CD4-positive, CD25-positive, alpha-beta regulatory T cell (primary cell): ENCODE results near the gene TMEM107. TPM values are rescaled to one million over a fixed set of nuclear protein-coding genes. Genes with fewer than 3 reads are reported as not detected.
A peak's percentile ranks its signal among the peaks of the same experiment; 100 is the strongest.

Experiments
- ATAC-seq, 2 donors: fragments of 150-1000 bp; cut with Tn5 transposase; one replicate each; pipeline ENCODE4 v1.10.0; 2021; ENCODE audit warnings: low read depth in 2 of 2, moderate number of reproducible peaks in 2 of 2, moderate library complexity in 1 of 2
- DNase-seq, 3 donors: peaks; one replicate each; pipeline versions ENCODE4 v3.0.0 to v3.0.0-alpha.2; 2012 to 2022; ENCODE audit warnings: mixed read lengths in 1 of 3
- H3K27ac ChIP-seq: one replicate; pipeline ENCODE4 v1.7.0; 2013; ENCODE audit warnings: mild to moderate bottlenecking, low read length; ENCODE audit not compliant: insufficient read depth, poor library complexity, severe bottlenecking
- H3K27me3 ChIP-seq: one replicate; pipeline ENCODE4 v1.7.0; 2013; ENCODE audit warnings: low read length; ENCODE audit not compliant: control insufficient read depth, insufficient read depth
- H3K36me3 ChIP-seq: one replicate; pipeline ENCODE4 v1.7.0; 2013; ENCODE audit warnings: mild to moderate bottlenecking, low read length, moderate library complexity; ENCODE audit not compliant: control insufficient read depth, insufficient read depth
- H3K4me1 ChIP-seq: 2 replicates; pipeline ENCODE4 v1.7.0; 2013; ENCODE audit warnings: mild to moderate bottlenecking, low read length; ENCODE audit not compliant: insufficient read depth, control insufficient read depth, poor library complexity, severe bottlenecking
- H3K4me3 ChIP-seq: one replicate; pipeline ENCODE4 v1.7.0; 2013; ENCODE audit warnings: low read depth, mild to moderate bottlenecking, low read length, moderate library complexity
- H3K9me3 ChIP-seq, 2 experiments: 1 replicate in 1 of 2; 2 replicates in 1 of 2; pipeline ENCODE4 v1.7.0; 2013; ENCODE audit warnings: low read length in 2 of 2, mild to moderate bottlenecking in 1 of 2, moderate library complexity in 1 of 2; ENCODE audit not compliant: control insufficient read depth in 2 of 2
- H3K27ac Mint-ChIP-seq, 3 donors: one replicate each; pipeline ENCODE4 v1.8.0; 2020 to 2022; ENCODE audit warnings: mild to moderate bottlenecking in 3 of 3, mixed read lengths in 3 of 3, moderate library complexity in 2 of 3
- H3K27me3 Mint-ChIP-seq: one replicate; pipeline ENCODE4 v1.8.0; 2022; ENCODE audit warnings: mild to moderate bottlenecking, mixed read lengths
- H3K36me3 Mint-ChIP-seq: one replicate; pipeline ENCODE4 v1.8.0; 2020; ENCODE audit warnings: mixed read lengths
- H3K4me1 Mint-ChIP-seq, 4 donors: one replicate each; pipeline ENCODE4 v1.8.0; 2020 to 2022; ENCODE audit warnings: mixed read lengths in 4 of 4, mild to moderate bottlenecking in 1 of 4
- H3K4me3 Mint-ChIP-seq, 4 donors: one replicate each; pipeline ENCODE4 v1.8.0; 2020 to 2022; ENCODE audit warnings: mild to moderate bottlenecking in 4 of 4, mixed read lengths in 4 of 4, moderate library complexity in 3 of 4
- H3K9me3 Mint-ChIP-seq, 7 donors: one replicate each; pipeline ENCODE4 v1.8.0; 2020 to 2022; ENCODE audit warnings: mixed read lengths in 7 of 7, mild to moderate bottlenecking in 3 of 7, moderate library complexity in 2 of 7
- polyA plus RNA-seq, 4 donors: library from polyadenylated mRNA; unstranded; fragments of 300-500 nt; fragmentation: Illumina TruSeq; gene quantifications; one replicate each; pipeline ENCODE4 v1.2.3, GENCODE V29; 2021
- total RNA-seq: library from RNA; stranded (reverse); gene quantifications from one replicate; pipeline ENCODE4 v1.2.3, GENCODE V29; 2022

Gene TMEM107
- total and polyA plus RNA-seq, 5 donors from 2014 or later, result 20.6 to 38.9 (median 29.6) TPM

DNA sequence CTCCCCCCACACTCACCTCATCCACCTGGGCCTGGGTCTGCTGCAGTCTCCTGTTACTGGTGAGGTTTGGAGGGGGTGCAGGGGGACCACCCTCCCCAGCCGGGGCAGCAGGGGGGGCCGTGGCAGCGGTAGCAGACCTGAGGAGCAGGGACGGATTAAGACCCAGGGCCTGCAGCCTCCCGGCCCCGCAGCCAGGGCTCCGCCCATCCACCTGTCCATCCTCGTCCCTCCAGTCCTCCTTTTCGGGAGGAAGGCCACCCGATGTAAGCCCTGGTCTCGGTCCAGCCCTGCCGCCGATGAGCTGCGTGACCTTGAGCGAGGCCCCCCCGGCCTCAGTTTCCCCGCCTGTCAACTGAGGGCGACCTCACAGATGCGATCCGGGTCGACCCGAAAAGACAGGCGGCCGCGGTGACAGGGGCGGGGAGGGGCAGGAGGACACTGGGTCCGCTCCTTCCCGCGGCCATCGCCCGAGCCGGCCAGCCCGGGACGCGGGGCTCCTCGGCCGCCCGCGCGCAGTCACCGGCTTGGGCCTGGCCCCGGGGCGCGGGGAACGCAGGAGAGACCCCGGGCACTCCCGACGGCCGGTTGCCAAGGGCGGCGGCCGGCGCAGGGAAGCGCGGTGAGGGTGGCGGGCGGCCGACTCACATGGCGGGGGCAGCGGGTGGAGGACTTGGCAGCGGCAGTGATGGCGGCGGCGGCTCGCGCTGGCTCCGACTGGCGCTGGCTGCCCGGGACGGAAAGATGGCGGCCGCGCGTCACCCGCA lies 13.8 kb downstream of the TMEM107 start, which contains the start of gene VAMP2:
VAMP2 (minus strand) TSS at position 716 of the 764 bp plus-strand sequence; CDS start at position 647, 69 bp downstream.
- peak within 1 kb of the TSS; percentile 89 to 96 (median 94) for H3K4me3 Mint-ChIP-seq
- peak within 1 kb of the TSS; percentile 96 to 98 (median 97) for H3K27ac Mint-ChIP-seq
- Histone ChIP-seq H3K4me3 (peak within 1 kb of the TSS; percentile 82), H3K36me3 (peaks cover 22% of the 10 kb centered on the region), H3K4me1 (peaks cover 68% of the 10 kb centered on the region), H3K9me3 (no peaks in the 10 kb centered on the region), H3K27me3 (no peaks in the 10 kb centered on the region), H3K27ac (peak within 1 kb of the TSS; percentile 98)
- H3K36me3 Mint-ChIP-seq, result peaks cover 25% of the 10 kb centered on the region
- peaks cover 0 to 70% (median 32%) of the 10 kb centered on the region in 4 donors for H3K4me1 Mint-ChIP-seq
- peaks cover 0 to 1% (median 0%) of the 10 kb centered on the region in 7 donors for H3K9me3 Mint-ChIP-seq
- ATAC-seq (peak; percentile 68 to 72), DNase-seq (peak; percentile 80 to 89 (median 86))
- peaks cover 4% of the 10 kb centered on the region for H3K27me3 Mint-ChIP-seq

DNA sequence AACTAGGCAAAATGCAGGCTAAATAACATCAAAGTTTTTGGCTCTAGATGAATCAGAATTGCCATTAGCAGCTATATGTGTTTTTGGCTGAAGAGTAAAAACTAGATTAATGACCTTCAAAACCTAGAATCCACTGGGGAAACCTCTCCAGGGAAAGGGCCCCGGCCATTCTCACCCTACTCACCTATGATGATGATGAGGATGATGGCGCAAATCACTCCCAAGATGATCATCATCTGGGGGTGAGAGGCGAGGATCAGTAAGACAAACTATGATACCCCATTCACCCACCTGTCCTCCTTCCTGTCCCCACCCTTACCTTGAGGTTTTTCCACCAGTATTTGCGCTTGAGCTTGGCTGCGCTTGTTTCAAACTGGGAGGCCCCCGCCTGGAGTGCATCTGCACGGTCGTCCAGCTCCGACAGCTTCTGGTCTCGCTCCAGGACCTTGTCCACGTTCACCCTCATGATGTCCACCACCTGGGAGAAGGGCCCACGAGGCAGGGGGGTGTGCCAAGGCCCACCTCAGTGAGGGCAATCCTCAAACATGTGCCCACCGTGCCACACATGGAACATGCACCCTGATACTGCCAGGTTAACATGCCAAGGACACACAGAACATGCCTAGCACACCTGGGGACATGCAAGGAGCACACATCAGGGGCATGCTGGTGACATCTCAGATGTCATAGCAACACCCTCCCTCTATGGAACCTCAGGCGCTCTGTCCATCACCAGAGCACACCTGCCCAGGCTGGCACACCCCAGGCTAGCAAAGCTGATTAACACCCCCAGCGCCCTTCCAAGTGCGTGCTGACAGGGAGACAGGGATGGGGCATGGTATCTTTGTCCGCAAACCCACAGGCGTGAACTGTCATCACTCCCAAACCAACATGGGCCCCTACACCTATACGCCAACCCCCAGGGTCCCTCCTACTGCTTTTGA lies 14.6 kb downstream of the TMEM107 start:
- H3K36me3 Mint-ChIP-seq, result peaks cover 25% of the 10 kb centered on the region
- H3K4me3 ChIP-seq, result peak overlapping the region; percentile 82
- ATAC-seq (no peak), DNase-seq (peak in 1 of 3 donors; percentile 3)
- H3K36me3 ChIP-seq, result peaks cover 22% of the 10 kb centered on the region
- peak overlapping the region; percentile 95 to 98 (median 96) for H3K27ac Mint-ChIP-seq
- no peaks in the 10 kb centered on the region for H3K9me3 ChIP-seq
- peaks cover 75% of the 10 kb centered on the region for H3K4me1 ChIP-seq
- peaks cover 0 to 68% (median 31%) of the 10 kb centered on the region in 4 donors for H3K4me1 Mint-ChIP-seq
- H3K27me3 ChIP-seq, result no peaks in the 10 kb centered on the region
- peak overlapping the region; percentile 89 to 96 (median 94) for H3K4me3 Mint-ChIP-seq
- peaks cover 4% of the 10 kb centered on the region for H3K27me3 Mint-ChIP-seq
- H3K9me3 Mint-ChIP-seq, result peaks cover 0 to 1% (median 0%) of the 10 kb centered on the region in 7 donors
- peak overlapping the region; percentile 98 for H3K27ac ChIP-seq

GRCh38 chr17:8160741-8161221 lies 15.4 kb downstream of the TMEM107 start:
- no peak for DNase-seq

DNA sequence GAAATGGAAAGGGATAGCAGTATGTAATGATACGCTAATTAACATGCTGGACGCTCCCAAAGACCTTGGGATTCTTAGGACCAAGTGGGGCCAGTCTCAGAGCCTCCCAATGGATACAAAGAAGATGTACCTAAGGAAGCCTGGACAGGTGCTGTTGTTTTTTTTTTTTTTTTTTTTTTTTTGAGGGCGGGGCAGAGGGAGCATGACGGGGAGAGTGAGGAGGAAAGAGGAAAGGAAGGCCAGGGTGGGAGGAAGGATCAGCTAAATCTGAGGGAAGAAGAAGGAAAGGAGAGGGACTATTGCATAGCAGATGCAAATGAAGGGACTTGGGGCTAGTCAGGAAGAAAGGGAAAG lies 16.0 kb downstream of the TMEM107 start:
- peaks cover 4% of the 10 kb centered on the region for H3K27me3 Mint-ChIP-seq
- no peak for DNase-seq
- H3K36me3 Mint-ChIP-seq, result peaks cover 25% of the 10 kb centered on the region
- Histone ChIP-seq H3K27me3 (no peaks in the 10 kb centered on the region), H3K4me3 (no peak overlapping the region), H3K27ac (peak overlapping the region; percentile 98), H3K36me3 (peaks cover 22% of the 10 kb centered on the region), H3K9me3 (no peaks in the 10 kb centered on the region), H3K4me1 (peaks cover 80% of the 10 kb centered on the region)
- peaks cover 0 to 1% (median 0%) of the 10 kb centered on the region in 7 donors for H3K9me3 Mint-ChIP-seq
- ATAC-seq, result no peak
- H3K27ac Mint-ChIP-seq, result peak overlapping the region; percentile 85 to 98 (median 97)
- peak overlapping the region; percentile 74 to 96 (median 90) for H3K4me3 Mint-ChIP-seq
- peaks cover 1 to 64% (median 33%) of the 10 kb centered on the region in 4 donors for H3K4me1 Mint-ChIP-seq

More at GRCh38 chr17:8160741-8161221, 15.4 kb downstream of the TMEM107 start:
- peaks cover 77% of the 10 kb centered on the region for H3K4me1 ChIP-seq
- peak overlapping the region; percentile 82 for H3K4me3 ChIP-seq
- peak overlapping the region; percentile 98 for H3K27ac ChIP-seq
- peaks cover 22% of the 10 kb centered on the region for H3K36me3 ChIP-seq
- no peak for ATAC-seq
- H3K9me3 ChIP-seq, result no peaks in the 10 kb centered on the region
- peaks cover 0 to 1% (median 0%) of the 10 kb centered on the region in 7 donors for H3K9me3 Mint-ChIP-seq
- peaks cover 4% of the 10 kb centered on the region for H3K27me3 Mint-ChIP-seq
- H3K27me3 ChIP-seq, result no peaks in the 10 kb centered on the region
- H3K4me3 Mint-ChIP-seq, result peak overlapping the region; percentile 89 to 96 (median 94)
- peak overlapping the region; percentile 95 to 98 (median 96) for H3K27ac Mint-ChIP-seq
- H3K36me3 Mint-ChIP-seq, result peaks cover 25% of the 10 kb centered on the region
- peaks cover 0 to 65% (median 29%) of the 10 kb centered on the region in 4 donors for H3K4me1 Mint-ChIP-seq

DNA sequence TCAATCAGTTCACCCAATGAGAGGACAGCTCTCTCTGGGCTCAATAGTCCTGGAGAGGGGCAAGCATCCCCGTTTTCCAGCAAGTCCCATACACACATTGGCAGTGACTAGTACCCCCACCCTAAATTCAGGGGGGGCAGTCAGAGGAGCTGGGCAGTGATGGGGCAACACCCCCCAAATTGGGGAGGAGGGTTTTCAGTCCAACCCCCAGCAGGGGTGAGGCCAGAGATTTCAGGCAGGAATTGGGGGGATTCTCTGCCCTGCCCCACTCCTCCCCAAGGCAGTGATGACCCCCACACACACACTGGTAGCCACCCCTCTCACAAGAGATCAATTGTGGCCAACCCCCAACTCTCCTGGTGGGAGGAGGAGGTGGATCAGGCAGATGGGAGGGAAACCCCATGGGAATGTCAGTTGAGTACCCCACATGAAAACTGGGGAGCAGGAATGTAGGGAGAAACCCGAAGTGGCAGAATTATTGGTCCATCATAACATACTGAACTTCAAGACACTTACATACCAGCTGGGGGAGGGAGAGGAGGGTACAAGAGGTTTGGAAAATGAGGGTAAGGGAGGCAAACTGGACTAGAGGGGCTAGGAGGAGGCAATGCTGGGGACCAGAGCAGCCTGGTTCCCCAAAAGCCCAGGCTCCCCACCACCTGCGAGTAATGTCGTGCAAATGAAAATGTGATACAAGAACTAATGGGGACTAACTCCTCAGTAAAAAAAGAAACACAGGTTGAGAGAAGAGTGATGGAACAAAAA lies 16.5 kb downstream of the TMEM107 start:
- no peak overlapping the region for H3K4me3 ChIP-seq
- H3K4me1 ChIP-seq, result peaks cover 80% of the 10 kb centered on the region
- no peaks in the 10 kb centered on the region for H3K27me3 ChIP-seq
- Mint-ChIP-seq H3K36me3 (peaks cover 25% of the 10 kb centered on the region), H3K27me3 (peaks cover 3% of the 10 kb centered on the region), H3K4me3 (peak overlapping the region; percentile 74 to 96 (median 90)), H3K9me3 (peaks cover 0 to 1% (median 0%) of the 10 kb centered on the region in 7 donors), H3K27ac (peak overlapping the region; percentile 60 to 98 (median 97)), H3K4me1 (peaks cover 5 to 58% (median 33%) of the 10 kb centered on the region in 4 donors)
- DNase-seq (no peak), ATAC-seq (no peak)
- H3K27ac ChIP-seq, result peak overlapping the region; percentile 98
- no peaks in the 10 kb centered on the region for H3K9me3 ChIP-seq
- H3K36me3 ChIP-seq, result peaks cover 22% of the 10 kb centered on the region

GRCh38 chr17:8159032-8159400 lies 17.2 kb downstream of the TMEM107 start:
- Mint-ChIP-seq H3K36me3 (peaks cover 25% of the 10 kb centered on the region), H3K4me1 (peaks cover 7 to 52% (median 36%) of the 10 kb centered on the region in 4 donors), H3K27ac (peak overlapping the region in 2 of 3 donors; percentile 82 to 97), H3K27me3 (peaks cover 3% of the 10 kb centered on the region), H3K4me3 (peak overlapping the region; percentile 74 to 91 (median 81)), H3K9me3 (peaks cover 0 to 1% (median 0%) of the 10 kb centered on the region in 7 donors)
- ATAC-seq (no peak), DNase-seq (no peak)
- H3K4me3 ChIP-seq, result no peak overlapping the region
- H3K36me3 ChIP-seq, result peaks cover 22% of the 10 kb centered on the region
- H3K27ac ChIP-seq, result peak overlapping the region; percentile 98
- no peaks in the 10 kb centered on the region for H3K27me3 ChIP-seq
- no peaks in the 10 kb centered on the region for H3K9me3 ChIP-seq
- H3K4me1 ChIP-seq, result peaks cover 80% of the 10 kb centered on the region
